Measurements from ENCODE around the gene DDHD1. TPM values are rescaled to one million over a fixed set of nuclear protein-coding genes. Genes with fewer than 3 reads are reported as not detected.

DDHD1 gene
- total RNA-seq, 4 donors from 2014 or later = 9.7 to 19.4 (median 14.6) TPM

DNA sequence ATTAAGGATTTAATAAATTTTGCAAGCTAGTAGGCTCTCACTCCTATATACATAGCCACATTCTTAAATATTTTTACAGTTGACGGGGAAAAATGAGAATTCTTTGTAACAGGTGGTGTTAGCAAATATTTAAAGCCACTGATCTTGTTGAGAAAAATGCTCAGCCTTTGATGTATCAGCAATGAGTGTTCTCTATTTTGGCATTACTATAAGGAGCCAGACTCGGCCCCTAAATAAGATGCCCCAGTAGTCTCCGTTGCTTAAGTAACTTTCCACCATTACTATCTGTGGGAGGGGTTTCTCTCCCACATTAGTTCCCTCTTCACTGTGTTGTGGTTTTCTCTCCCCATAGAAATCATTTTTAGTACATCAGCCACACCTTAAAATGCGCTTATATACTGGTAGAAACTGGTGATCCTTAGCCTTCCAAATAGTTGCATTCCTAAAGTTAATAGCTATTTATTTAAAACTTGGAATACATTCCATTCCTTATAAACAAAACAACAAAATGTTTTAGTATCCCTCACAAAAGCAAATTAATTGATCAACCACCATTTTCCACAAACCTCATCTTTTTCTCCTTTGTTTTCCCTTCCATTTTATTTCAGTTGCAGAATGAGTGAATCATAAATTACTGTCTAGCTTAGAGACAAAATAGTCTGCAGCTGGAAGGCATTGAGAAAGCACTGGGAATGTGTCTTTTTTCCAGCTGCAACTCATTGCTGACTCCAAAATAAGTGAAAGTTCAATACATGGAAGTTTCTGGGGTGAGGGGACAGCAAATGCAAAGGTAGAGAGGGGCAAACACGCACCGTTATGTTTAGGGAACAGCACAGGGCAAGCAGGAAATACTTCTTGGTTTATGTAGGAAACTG lies 117.5 kb downstream of the DDHD1 start:
- DNase-seq (ENCODE audit: low spot score in 2 of 2) = no peak
- no peak for TF ChIP-seq POLR2A (IDR thresholded peaks at IDR 0.05)
- TF ChIP-seq, protein P1, sequence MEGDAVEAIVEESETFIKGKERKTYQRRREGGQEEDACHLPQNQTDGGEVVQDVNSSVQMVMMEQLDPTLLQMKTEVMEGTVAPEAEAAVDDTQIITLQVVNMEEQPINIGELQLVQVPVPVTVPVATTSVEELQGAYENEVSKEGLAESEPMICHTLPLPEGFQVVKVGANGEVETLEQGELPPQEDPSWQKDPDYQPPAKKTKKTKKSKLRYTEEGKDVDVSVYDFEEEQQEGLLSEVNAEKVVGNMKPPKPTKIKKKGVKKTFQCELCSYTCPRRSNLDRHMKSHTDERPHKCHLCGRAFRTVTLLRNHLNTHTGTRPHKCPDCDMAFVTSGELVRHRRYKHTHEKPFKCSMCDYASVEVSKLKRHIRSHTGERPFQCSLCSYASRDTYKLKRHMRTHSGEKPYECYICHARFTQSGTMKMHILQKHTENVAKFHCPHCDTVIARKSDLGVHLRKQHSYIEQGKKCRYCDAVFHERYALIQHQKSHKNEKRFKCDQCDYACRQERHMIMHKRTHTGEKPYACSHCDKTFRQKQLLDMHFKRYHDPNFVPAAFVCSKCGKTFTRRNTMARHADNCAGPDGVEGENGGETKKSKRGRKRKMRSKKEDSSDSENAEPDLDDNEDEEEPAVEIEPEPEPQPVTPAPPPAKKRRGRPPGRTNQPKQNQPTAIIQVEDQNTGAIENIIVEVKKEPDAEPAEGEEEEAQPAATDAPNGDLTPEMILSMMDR (IDR thresholded peaks at IDR 0.05) = no peak
- no peak overlapping the region for H3K4me3 ChIP-seq (ENCODE audit: low read depth, poor library complexity, severe bottlenecking)
- 73 to 76% methylated on average over 6 of the region's 6 CpGs for WGBS, 2 donors
- intact Hi-C loops (cut with DNase I; ENCODE audit: low total_unique reads) = no loop called here

- H3K4me3 ChIP-seq (ENCODE audit: low read depth, poor library complexity, severe bottlenecking) = no peak overlapping the region
- DNase-seq (ENCODE audit: low spot score in 2 of 2) = no peak
- WGBS, 2 donors = 95 to 98% methylated on average over 3 of the region's 3 CpGs
- intact Hi-C loops (cut with DNase I; ENCODE audit: low total_unique reads) = no loop called here
- TF ChIP-seq, protein P1 (IDR thresholded peaks at IDR 0.05) = no peak
- no peak for TF ChIP-seq POLR2A (IDR thresholded peaks at IDR 0.05)
Observed at GRCh38 chr14:53034688-53035230, 118.4 kb downstream of the DDHD1 start.

DNA sequence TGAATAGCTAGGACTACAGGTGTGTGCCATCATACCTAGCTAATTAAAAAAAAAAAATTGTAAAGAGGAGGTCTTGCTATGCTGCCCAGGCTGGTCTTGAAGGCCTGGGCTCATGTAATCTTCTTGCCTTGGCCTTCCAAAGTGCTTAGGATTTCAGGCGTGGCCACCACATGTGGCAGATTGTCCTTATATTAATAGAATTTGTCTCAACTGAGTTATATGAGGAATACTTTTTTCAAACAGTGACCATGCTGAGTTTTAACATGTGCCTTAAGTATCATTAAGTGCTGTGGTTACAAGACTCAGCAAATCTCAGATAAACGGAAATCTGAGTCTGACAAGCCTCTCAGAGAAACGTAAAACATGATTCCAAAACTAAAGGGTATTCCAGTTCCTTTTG lies 119.1 kb downstream of the DDHD1 start:
- intact Hi-C loops (cut with DNase I; ENCODE audit: low total_unique reads) = no loop called here
- no peak for TF ChIP-seq POLR2A (IDR thresholded peaks at IDR 0.05)
- TF ChIP-seq, protein P1 (IDR thresholded peaks at IDR 0.05) = no peak
- DNase-seq (ENCODE audit: low spot score in 2 of 2) = no peak
- H3K4me3 ChIP-seq (ENCODE audit: low read depth, poor library complexity, severe bottlenecking) = no peak overlapping the region
- WGBS, 2 donors = 76 to 83% methylated on average over 3 of the region's 3 CpGs

DNA sequence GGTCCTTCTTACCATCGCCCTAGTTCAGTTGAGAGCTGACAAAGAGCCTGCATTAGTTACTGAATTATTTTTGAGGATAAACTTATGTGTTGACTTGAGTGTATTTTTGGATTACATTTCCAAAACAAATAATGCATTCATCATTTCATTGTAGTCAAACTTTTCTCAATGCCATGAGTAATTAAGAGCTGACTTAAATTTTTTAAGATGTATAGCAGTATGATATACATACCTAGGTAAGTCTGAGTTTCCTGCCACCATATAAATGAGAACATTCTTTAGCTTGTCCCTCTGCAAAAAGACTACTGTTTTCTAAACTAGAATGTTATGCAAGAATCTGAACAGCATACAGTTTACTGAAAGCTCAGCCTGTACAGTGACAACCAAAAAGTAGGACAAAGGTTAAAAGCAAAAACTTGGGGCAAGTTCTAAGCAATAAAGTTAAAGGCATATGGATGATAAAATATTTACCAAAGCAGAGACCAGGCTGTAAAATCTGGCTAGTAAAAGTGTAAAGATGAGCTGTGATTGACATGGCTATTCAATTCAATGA lies 120.2 kb downstream of the DDHD1 start:
- 68 to 71% methylated on average over 1 of the region's 1 CpG for WGBS, 2 donors
- no peak for DNase-seq (ENCODE audit: low spot score in 2 of 2)

GRCh38 chr14:53032161-53032803 lies 120.8 kb downstream of the DDHD1 start:
- no peak overlapping the region for H3K4me3 ChIP-seq (ENCODE audit: low read depth, poor library complexity, severe bottlenecking)
- intact Hi-C loops (cut with DNase I; ENCODE audit: low total_unique reads) = no loop called here
- 25 to 27% methylated on average over 2 of the region's 2 CpGs for WGBS, 2 donors
- TF ChIP-seq, protein P1 (IDR thresholded peaks at IDR 0.05) = no peak
- TF ChIP-seq POLR2A (IDR thresholded peaks at IDR 0.05) = no peak
- DNase-seq (ENCODE audit: low spot score in 2 of 2) = peak in 1 of 2 donors; percentile 34

More for the DNA sequence above, 120.2 kb downstream of the DDHD1 start:
- H3K4me3 ChIP-seq (ENCODE audit: low read depth, poor library complexity, severe bottlenecking) = no peak overlapping the region
- TF ChIP-seq POLR2A (IDR thresholded peaks at IDR 0.05) = no peak
- TF ChIP-seq, protein P1 (IDR thresholded peaks at IDR 0.05) = no peak
- intact Hi-C loops (cut with DNase I; ENCODE audit: low total_unique reads) = no loop called here

Data from lower leg skin (tissue), 4 donors.